ENCODE measurements around the gene CYTH4. TPM values are rescaled to one million over a fixed set of nuclear protein-coding genes. Genes with fewer than 3 reads are reported as not detected.
"Not testable (repeated sequence)": the region's sequence is repeated elsewhere in the genome, so short reads cannot be mapped to it uniquely, and the experiment has no call there.

CYTH4 gene
- total RNA-seq: 1 to 10 TPM; 1.5 to 5.9 TPM

- peak within 1 kb of the TSS; percentile 10 to 25 for H3K4me3 ChIP-seq
- no peaks in the 10 kb centered on the region for H3K27me3 ChIP-seq
- no peaks in the 10 kb centered on the region for H3K9me3 ChIP-seq
- no peaks in the 10 kb centered on the region for H3K36me3 ChIP-seq
- H3K27ac ChIP-seq: peak within 1 kb of the TSS in 1 of 2 donors; percentile 58
- H3K4me1 ChIP-seq: peaks cover 0 to 8% of the 10 kb centered on the region in 2 donors
- TF ChIP-seq CTCF (IDR thresholded peaks at IDR 0.05): no peak
- peak; percentile 78 for DNase-seq (ENCODE audit: low spot score)
Measured at GRCh38 chr22:37282385-37282677, at the start of gene CYTH4. CYTH4 (plus strand) TSS chr22:37282508; CDS start chr22:37282570, 62 bp downstream.

DNA sequence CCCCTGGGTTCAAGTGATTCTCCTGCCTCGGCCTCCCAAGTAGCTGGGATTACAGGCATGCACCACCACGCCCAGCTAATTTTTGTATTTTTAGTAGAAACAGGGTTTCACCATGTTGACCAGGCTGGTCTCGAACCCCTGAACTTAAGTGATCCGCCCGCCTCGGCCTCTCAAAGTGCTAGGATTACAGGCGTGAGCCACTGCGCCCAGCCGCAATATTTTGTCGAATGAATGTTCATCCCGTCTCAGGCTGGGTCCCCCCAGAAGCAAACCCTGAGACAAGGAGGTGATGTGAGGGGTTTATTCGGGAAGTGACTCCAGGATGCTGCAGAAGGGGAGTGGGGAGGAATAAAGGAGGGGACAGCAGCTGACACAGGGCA lies 48.9 kb upstream of the CYTH4 start:
- not testable (repeated sequence) for H3K27me3 ChIP-seq; H3K4me1 ChIP-seq; H3K27ac ChIP-seq; DNase-seq (ENCODE audit: low spot score); H3K4me3 ChIP-seq; H3K36me3 ChIP-seq; H3K9me3 ChIP-seq

DNA sequence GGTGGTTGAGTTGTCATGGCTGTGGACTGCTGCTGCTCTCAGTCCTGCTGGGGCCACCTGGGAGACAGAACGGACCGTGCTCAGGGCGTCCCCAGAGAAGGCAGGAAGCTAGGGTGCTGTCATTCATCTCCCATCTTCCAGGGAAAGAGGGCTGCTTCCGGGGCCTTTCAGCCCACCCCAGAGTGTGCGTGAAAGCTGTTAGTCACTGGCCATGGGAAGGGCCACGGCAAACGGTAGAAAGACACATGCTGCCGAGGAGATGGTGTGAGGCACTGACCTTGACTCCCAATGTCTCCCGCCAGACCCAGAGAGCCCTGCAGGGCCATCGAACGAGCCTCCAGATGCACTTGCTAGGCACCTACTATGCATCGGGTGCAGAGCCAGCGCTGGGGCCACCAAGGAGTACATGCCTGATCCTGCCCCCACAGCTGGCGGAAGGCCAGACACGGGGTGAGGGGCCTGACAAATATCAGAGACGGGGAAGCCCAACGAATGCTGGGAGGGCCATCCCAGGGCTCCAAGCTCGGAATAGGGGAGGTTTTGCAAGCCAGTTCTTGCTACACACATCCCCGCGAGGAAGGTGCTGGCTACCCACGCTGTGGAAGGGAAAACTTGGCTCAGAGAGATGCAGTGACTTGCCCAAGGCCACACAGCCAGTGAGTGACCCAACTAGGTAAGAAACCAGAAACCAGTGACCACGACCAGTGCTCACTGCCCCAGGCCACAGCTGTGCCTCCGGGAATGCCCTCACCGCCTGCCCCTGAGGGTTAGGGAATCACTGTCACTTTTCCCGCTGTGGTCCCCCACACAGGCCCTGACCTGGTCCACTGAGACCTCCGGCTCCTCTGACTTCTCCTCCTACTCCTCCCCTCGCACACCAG lies 48.3 kb upstream of the CYTH4 start:
- Histone ChIP-seq H3K36me3 (no peaks in the 10 kb centered on the region), H3K27me3 (peaks cover 0 to 8% of the 10 kb centered on the region in 2 donors), H3K4me3 (no peak overlapping the region), H3K4me1 (peaks cover 0 to 7% of the 10 kb centered on the region in 2 donors), H3K27ac (no peak overlapping the region), H3K9me3 (no peaks in the 10 kb centered on the region)
- DNase-seq (ENCODE audit: low spot score): no peak
- TF ChIP-seq CTCF (IDR thresholded peaks at IDR 0.05): no peak

- DNase-seq (ENCODE audit: low spot score): no peak
- Histone ChIP-seq H3K9me3 (no peaks in the 10 kb centered on the region), H3K4me1 (peaks cover 0 to under 1% of the 10 kb centered on the region in 2 donors), H3K27me3 (peaks cover 0 to 8% of the 10 kb centered on the region in 2 donors), H3K36me3 (no peaks in the 10 kb centered on the region), H3K27ac (no peak overlapping the region), H3K4me3 (no peak overlapping the region)
- TF ChIP-seq CTCF (IDR thresholded peaks at IDR 0.05): no peak
Measured at GRCh38 chr22:37234736-37235711, 47.3 kb upstream of the CYTH4 start.

GRCh38 chr22:37235897-37236607 lies 46.3 kb upstream of the CYTH4 start:
- TF ChIP-seq CTCF (IDR thresholded peaks at IDR 0.05): no peak
- no peak overlapping the region for H3K27ac ChIP-seq
- no peak for DNase-seq (ENCODE audit: low spot score)
- peaks cover 0 to 8% of the 10 kb centered on the region in 2 donors for H3K27me3 ChIP-seq
- H3K4me3 ChIP-seq: no peak overlapping the region
- no peaks in the 10 kb centered on the region for H3K4me1 ChIP-seq
- no peaks in the 10 kb centered on the region for H3K36me3 ChIP-seq
- no peaks in the 10 kb centered on the region for H3K9me3 ChIP-seq

Data from right atrium auricular region (tissue), 2 donors.